IMR-90 (cell line): Measurements from ENCODE around the gene MRTFB. TPM values are rescaled to one million over a fixed set of nuclear protein-coding genes. Genes with fewer than 3 reads are reported as not detected.

Source experiments
- ATAC-seq: fragments of 200-7000 bp; cut with Tn5 transposase; 2 replicates; pipeline ENCODE4 v1.9.1; 2020; ENCODE audit warnings: low read depth, mild to moderate bottlenecking, moderate library complexity
- BruUV-seq: library from RNA; stranded (reverse); fragments of 400-500 nt; replicated peaks from 2 replicates; lab custom pipeline; 2021; lab: Mats Ljungman, UMichigan
- CTCF ChIA-PET: fragments of 300-600 bp; formaldehyde crosslinking; extraction: SDS; loops from one replicate; lab custom pipeline; 2021; ENCODE audit warnings: antibody characterized with exemption; lab: Yijun Ruan, JAX
- POLR2A ChIA-PET: fragments of 300-600 bp; sonication (Branson Sonifier 250); formaldehyde crosslinking; loops from one replicate; lab custom pipeline; 2022; ENCODE audit warnings: antibody characterized with exemption; ENCODE audit not compliant: unreplicated experiment; lab: Charles Lee
- DNase-seq: peaks from one replicate; pipeline ENCODE4 v3.0.0; 2013
- H2AFZ ChIP-seq: replicated peaks from 2 replicates; pipeline ENCODE3; 2013; ENCODE audit warnings: low read length, mild to moderate bottlenecking; ENCODE audit not compliant: poor library complexity
- H2AK5ac ChIP-seq: 2 replicates; pipeline ENCODE4 v1.6.1; 2013; ENCODE audit warnings: low read depth, low read length, inconsistent platforms
- H2AK9ac ChIP-seq: replicated peaks from 2 replicates; pipeline ENCODE3; 2013; ENCODE audit warnings: mild to moderate bottlenecking, low read depth, low read length, moderate library complexity; ENCODE audit not compliant: poor library complexity
- H2BK120ac ChIP-seq: 2 replicates; pipeline ENCODE4 v1.6.1; 2013; ENCODE audit warnings: low read depth, low read length, inconsistent platforms
- H2BK15ac ChIP-seq: 3 replicates; pipeline ENCODE4 v1.6.1; 2013; ENCODE audit warnings: low read depth, low read length, inconsistent platforms
- H2BK20ac ChIP-seq: 2 replicates; pipeline ENCODE4 v1.6.1; 2013; ENCODE audit warnings: low read depth, mild to moderate bottlenecking, inconsistent platforms, low read length, moderate library complexity
- H2BK5ac ChIP-seq: 2 replicates; pipeline ENCODE4 v1.6.1; 2013; ENCODE audit warnings: mild to moderate bottlenecking, low read depth, low read length, inconsistent platforms; ENCODE audit not compliant: poor library complexity, severe bottlenecking
- H3K14ac ChIP-seq: replicated peaks from 2 replicates; pipeline ENCODE4 v1.6.1; 2013; ENCODE audit warnings: low read depth, low read length, inconsistent platforms
- H3K18ac ChIP-seq: 2 replicates; pipeline ENCODE4 v1.6.1; 2013; ENCODE audit warnings: low read depth, low read length, control low read depth
- H3K23ac ChIP-seq: 2 replicates; pipeline ENCODE4 v1.6.1; 2013; ENCODE audit warnings: low read depth, low read length, inconsistent platforms
- H3K27ac ChIP-seq: 2 replicates; pipeline ENCODE4 v1.5.1; 2013; ENCODE audit warnings: mild to moderate bottlenecking, control low read depth, low read length; ENCODE audit not compliant: insufficient read depth
- H3K27me3 ChIP-seq: 2 replicates; pipeline ENCODE4 v1.6.1; 2013; ENCODE audit warnings: low read length; ENCODE audit not compliant: control insufficient read depth, insufficient read depth
- H3K36me3 ChIP-seq: 2 replicates; pipeline ENCODE4 v1.6.1; 2013; ENCODE audit warnings: low read length, mixed read lengths; ENCODE audit not compliant: control insufficient read depth, insufficient read depth
- H3K4ac ChIP-seq: 2 replicates; pipeline ENCODE4 v1.6.1; 2013; ENCODE audit warnings: low read depth, low read length, inconsistent platforms
- H3K4me1 ChIP-seq: 2 replicates; pipeline ENCODE4 v1.6.1; 2013; ENCODE audit warnings: low read length, mixed read lengths; ENCODE audit not compliant: control insufficient read depth, insufficient read depth
- H3K4me2 ChIP-seq: 2 replicates; pipeline ENCODE4 v1.6.1; 2013; ENCODE audit warnings: low read depth, mild to moderate bottlenecking, control low read depth, low read length, moderate library complexity
- H3K4me3 ChIP-seq: 2 replicates; pipeline ENCODE4 v1.5.1; 2013; ENCODE audit warnings: low read depth, mild to moderate bottlenecking, control low read depth, low read length, moderate library complexity; ENCODE audit not compliant: insufficient read depth
- H3K56ac ChIP-seq: 2 replicates; pipeline ENCODE4 v1.6.1; 2013; ENCODE audit warnings: low read length, inconsistent platforms; ENCODE audit not compliant: insufficient read depth; ENCODE audit errors: extremely low read depth
- H3K79me1 ChIP-seq, 2 experiments: 2 replicates each; pipeline ENCODE4 v1.6.1; 2013; ENCODE audit warnings: low read length in 2 of 2, inconsistent platforms in 1 of 2, low read depth in 1 of 2
- H3K9ac ChIP-seq: 2 replicates; pipeline ENCODE4 v1.6.1; 2013; ENCODE audit warnings: low read depth, low read length, control low read depth
- H3K9me1 ChIP-seq: 2 replicates; pipeline ENCODE4 v1.6.1; 2013; ENCODE audit warnings: low read length, inconsistent platforms; ENCODE audit not compliant: insufficient read depth
- H3K9me3 ChIP-seq: 2 replicates; pipeline ENCODE4 v1.6.1; 2013; ENCODE audit warnings: low read length; ENCODE audit not compliant: control insufficient read depth, insufficient read depth
- H4K20me1 ChIP-seq: 2 replicates; pipeline ENCODE4 v1.6.1; 2013; ENCODE audit warnings: low read length, inconsistent platforms; ENCODE audit not compliant: insufficient read depth
- H4K5ac ChIP-seq: 2 replicates; pipeline ENCODE4 v1.6.1; 2013; ENCODE audit warnings: mild to moderate bottlenecking, low read depth, low read length, control low read depth
- H4K8ac ChIP-seq, 2 experiments: 2 replicates each; pipeline ENCODE4 v1.6.1; 2013; ENCODE audit warnings: low read depth in 2 of 2, low read length in 2 of 2, control low read depth in 1 of 2, inconsistent platforms in 1 of 2
- H4K91ac ChIP-seq: 2 replicates; pipeline ENCODE4 v1.6.1; 2013; ENCODE audit warnings: low read depth, low read length, inconsistent platforms; ENCODE audit not compliant: insufficient read depth
- MXI1 ChIP-seq: IDR thresholded peaks from 2 replicates; pipeline ENCODE4 v1.6.1; 2012; ENCODE audit warnings: low read depth, mild to moderate bottlenecking, low read length, moderate library complexity, borderline replicate concordance
- POLR2A ChIP-seq: IDR thresholded peaks from 2 replicates; pipeline ENCODE4 v1.6.1; 2012; ENCODE audit warnings: mild to moderate bottlenecking, low read depth, low read length
- RAD21 ChIP-seq: IDR thresholded peaks from 2 replicates; pipeline ENCODE4 v1.6.1; 2012; ENCODE audit warnings: low read length, improper control_type of control experiment
- RCOR1 ChIP-seq: IDR thresholded peaks from 2 replicates; pipeline ENCODE4 v1.6.1; 2012; ENCODE audit warnings: mild to moderate bottlenecking, low read length, improper control_type of control experiment; ENCODE audit not compliant: insufficient replicate concordance
- WGBS, 2 experiments: methylation state at CpG; one replicate each; pipeline versions ENCODE4 v1.1.5 to v1.1.7; 2013; ENCODE audit warnings: missing lambda C conversion rate in 2 of 2; ENCODE audit not compliant: insufficient read length in 1 of 2; ENCODE audit errors: extremely low coverage in 2 of 2; 5-methylcytosine and 5-hydroxymethylcytosine counted together
- dilution Hi-C: fragments of 300-500 bp; cut with HindIII; formaldehyde crosslinking; loops from one replicate; pipeline ENCODE4 v1.14.3; 2018; ENCODE audit warnings: low sequenced_read_pairs; ENCODE audit not compliant: unreplicated experiment
- in situ Hi-C: fragments of 300-500 bp; cut with MboI; formaldehyde crosslinking; loops from 3 replicates; pipeline ENCODE4 v1.14.3; 2019; ENCODE audit warnings: low sequenced_read_pairs, inconsistent platforms, mixed read lengths
- intact Hi-C: fragments of 100-400 bp; cut with micrococcal nuclease; formaldehyde crosslinking; loops from 2 replicates; pipeline ENCODE4 v1.10.0; 2022
- polyA plus RNA-seq, 3 experiments: library from polyadenylated mRNA; depleted of rRNA; stranded (reverse); fragments of >200 nt; gene quantifications; 2 replicates each; pipeline ENCODE4 v1.2.3, GENCODE V29; 2012; ENCODE audit warnings: low replicate concordance in 1 of 3
- total RNA-seq: library from RNA; depleted of rRNA; stranded (reverse); fragments of >200 nt; gene quantifications from 2 replicates; pipeline ENCODE4 v1.2.3, GENCODE V29; 2012

MRTFB gene
- total and polyA plus RNA-seq, 2 of the 4 experiments (the other 2 are of a cell fraction), result 4.4 to 5.4 TPM

DNA sequence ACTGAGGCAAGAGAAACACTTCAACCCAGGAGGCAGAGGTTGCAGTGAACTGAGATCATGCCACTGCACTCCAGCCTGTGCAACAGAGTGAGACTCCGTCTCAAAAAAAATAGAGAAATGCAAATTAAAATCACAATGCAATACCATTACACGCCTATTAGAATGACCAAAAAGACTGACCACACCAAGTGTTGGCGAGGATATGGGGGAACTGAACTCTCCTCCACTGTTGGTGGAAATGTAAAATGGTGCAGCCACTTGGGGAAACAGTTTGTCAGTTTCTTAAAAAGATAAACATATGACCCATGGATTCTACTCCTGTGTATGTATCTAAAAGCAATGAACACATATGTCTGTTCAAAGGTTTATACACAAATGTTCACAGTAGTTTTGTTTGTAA lies 204.8 kb downstream of the MRTFB start:
- no TSS peak for BruUV-seq
- H3K9me3 ChIP-seq, result 0 out of 2 replicates have a peak, but pooled peaks cover 2% of the 10 kb centered on the region
- H3K27ac ChIP-seq, result no peak overlapping the region
- no peak overlapping the region for H3K23ac ChIP-seq
- H3K4ac ChIP-seq, result no peak overlapping the region
- ATAC-seq (no peak), DNase-seq (no peak)
- H3K9ac ChIP-seq, result no peak overlapping the region
- H2AK9ac ChIP-seq, result no peak overlapping the region
- H2BK20ac ChIP-seq, result no peak overlapping the region
- no peak overlapping the region for H2AFZ ChIP-seq
- no peaks in the 10 kb centered on the region for H3K9me1 ChIP-seq
- no peaks in the 10 kb centered on the region for H3K79me1 ChIP-seq
- dilution Hi-C loops (no loop called here), intact Hi-C loops (no loop called here), in situ Hi-C loops (no loop called here)
- no peak for TF ChIP-seq MXI1
- no peak for TF ChIP-seq RCOR1
- TF ChIP-seq RAD21, result no peak
- TF ChIP-seq POLR2A, result no peak
- H3K14ac ChIP-seq, result no peak overlapping the region
- no peak overlapping the region for H3K4me3 ChIP-seq
- no peak overlapping the region for H4K91ac ChIP-seq
- no peaks in the 10 kb centered on the region for H3K27me3 ChIP-seq
- no peaks in the 10 kb centered on the region for H3K4me1 ChIP-seq
- no peak overlapping the region for H2BK120ac ChIP-seq
- H4K8ac ChIP-seq, result no peak overlapping the region
- H4K20me1 ChIP-seq, result no peaks in the 10 kb centered on the region
- H2AK5ac ChIP-seq, result no peak overlapping the region
- H3K4me2 ChIP-seq, result no peak overlapping the region
- no peaks in the 10 kb centered on the region for H3K36me3 ChIP-seq
- no peak overlapping the region for H2BK5ac ChIP-seq
- no peak overlapping the region for H3K18ac ChIP-seq
- H4K5ac ChIP-seq, result no peak overlapping the region
- H2BK15ac ChIP-seq, result no peak overlapping the region
- no peak overlapping the region for H3K56ac ChIP-seq
- ChIA-PET POLR2A (no interaction called here), CTCF (no interaction called here)
- WGBS, 2 experiments, result no CpG with 5 or more reads among the region's 3 CpGs
